RCC 7860 (cell line): Measurements from ENCODE around the gene NOL3.
"Not testable (repeated sequence)": the region's sequence is repeated elsewhere in the genome, so short reads cannot be mapped to it uniquely, and the experiment has no call there.

Source experiments
- DNase-seq: peaks from one replicate; pipeline ENCODE4 v3.0.0-alpha.2; 2015; ENCODE audit warnings: low spot score
- FAIRE-seq: peaks from 2 replicates; lab custom pipeline; 2012; peaks lifted over from hg19 to GRCh38; lab: Jason Lieb, UNC

Gene NOL3

GRCh38 chr16:67170168-67170948, at the start of gene NOL3:
Gene NOL3, plus strand, starts transcription at chr16:67170538.
- DNase-seq: peak; percentile 79
- no peak for FAIRE-seq

DNA sequence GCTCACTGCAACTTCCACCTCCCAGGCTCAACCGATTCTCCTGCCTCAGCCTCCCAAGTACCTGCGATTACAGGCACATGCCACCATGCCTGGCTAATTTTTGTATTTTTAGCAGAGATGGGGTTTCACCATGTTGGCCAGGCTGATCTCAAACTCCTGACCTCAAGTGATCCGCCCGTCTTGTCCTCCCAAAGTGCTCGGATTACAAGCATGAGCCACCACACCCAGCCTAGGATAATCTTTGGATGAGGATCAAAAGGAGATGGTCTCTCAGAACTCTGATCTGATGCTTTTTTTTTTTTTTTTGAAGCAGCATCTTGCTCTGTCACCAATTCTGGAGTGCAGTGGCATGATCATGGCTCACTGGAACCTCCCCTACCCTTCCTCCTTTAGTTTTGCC, 47.5 kb upstream of the NOL3 start:
- not testable (repeated sequence) for DNase-seq, FAIRE-seq

DNA sequence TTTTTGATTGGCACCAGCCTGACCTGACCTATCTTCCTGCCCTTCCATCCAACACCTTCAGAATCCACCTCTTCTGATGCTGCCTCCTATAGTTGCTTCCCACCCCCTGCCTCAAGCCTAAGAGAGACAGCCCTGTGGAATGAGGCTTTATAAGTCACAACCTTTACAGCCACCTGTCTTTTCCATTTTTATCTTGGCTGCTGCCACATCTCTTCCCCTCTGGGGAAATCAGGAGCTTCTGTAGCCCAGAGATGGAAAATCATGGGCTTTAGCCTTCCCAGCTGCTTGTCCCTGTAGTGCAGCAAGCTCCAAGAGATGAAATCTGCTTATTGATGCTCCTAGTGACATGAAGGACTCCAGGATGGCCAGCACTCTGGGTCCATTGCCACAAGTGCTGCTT, 41.9 kb upstream of the NOL3 start:
- no peak for DNase-seq
- FAIRE-seq: no peak

GRCh38 chr16:67128887-67129286, 41.5 kb upstream of the NOL3 start:
- FAIRE-seq (no peak), DNase-seq (no peak)

DNA sequence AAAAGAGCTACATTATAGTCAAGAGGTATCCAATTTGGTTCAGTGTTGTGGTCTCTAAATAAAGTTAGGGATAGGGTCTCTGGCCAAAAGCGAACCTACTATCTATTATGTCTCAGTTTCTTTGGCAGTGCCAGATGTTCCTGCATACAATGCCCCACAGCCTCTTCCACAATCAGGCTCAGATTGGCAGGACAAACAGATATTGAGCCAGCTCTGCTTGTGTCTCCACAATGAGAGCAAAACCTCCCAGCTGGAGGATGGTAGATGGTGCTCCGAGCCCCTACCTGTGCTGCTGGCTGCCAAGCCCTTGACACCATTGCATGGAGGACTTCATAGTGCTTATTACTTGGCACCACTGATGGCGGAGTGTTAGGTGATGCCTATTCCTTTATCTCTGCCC, 40.9 kb upstream of the NOL3 start:
- FAIRE-seq (no peak), DNase-seq (no peak)

DNA sequence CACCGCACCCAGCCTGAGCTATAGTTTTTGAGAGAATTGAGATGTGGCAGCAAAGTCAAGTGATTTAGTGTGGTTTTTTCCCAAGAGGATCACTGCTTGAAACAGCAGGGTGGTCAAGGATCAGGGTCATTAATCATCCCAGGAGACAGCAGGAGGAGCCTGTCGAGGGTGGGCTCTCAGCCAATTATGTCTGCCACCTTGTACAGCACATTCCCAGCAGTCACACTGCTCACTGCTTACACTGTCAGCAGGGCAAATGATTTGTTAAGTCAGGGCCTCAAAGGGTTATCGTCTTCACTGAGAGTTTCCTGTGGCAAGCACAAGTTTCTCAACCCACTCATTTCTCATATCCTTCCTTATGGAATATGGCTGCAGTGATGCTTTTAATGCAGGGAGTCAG, 32.7 kb upstream of the NOL3 start:
- DNase-seq (peak; percentile 64), FAIRE-seq (no peak)

DNA sequence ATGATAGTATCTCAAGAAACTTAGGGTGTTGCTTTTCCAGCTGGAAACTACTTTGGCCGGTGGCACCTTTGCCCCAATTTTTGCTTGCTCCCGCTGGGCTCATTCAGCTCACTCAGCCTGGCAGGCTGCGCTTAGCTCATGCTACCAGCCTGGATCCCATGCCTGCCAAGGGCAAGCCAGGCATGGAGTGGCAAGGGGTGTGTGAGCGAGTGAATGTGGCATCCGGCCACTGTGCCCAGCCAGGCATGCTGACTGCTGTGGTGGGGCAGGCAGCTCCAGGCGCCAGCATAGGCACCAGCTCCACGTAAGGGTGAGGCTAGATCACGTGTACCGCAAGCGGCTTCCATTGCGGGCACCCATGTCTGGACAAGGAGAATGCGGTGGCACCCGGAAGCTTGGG, 28.9 kb upstream of the NOL3 start:
- DNase-seq (no peak), FAIRE-seq (no peak)

DNA sequence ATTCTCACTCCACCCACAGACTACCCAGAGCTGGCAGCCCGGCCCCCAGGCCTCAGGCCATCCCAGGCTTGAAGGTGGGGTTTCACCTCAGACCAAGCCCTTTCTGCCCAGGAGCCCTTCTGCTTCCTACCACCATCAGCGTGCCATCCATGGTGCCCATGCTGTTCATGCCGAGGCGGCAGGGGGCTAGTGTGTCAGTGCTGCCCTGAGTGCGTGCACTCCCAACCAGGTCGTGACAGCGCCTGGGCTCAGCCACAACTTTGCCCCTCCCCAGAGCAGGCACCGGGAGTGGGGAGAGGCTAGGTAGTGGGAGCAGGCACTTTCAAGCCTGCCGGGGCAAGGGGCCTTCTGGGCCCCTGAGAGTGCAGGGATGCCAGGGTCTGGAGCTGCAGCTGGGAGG, 28.0 kb upstream of the NOL3 start:
- no peak for FAIRE-seq

DNA sequence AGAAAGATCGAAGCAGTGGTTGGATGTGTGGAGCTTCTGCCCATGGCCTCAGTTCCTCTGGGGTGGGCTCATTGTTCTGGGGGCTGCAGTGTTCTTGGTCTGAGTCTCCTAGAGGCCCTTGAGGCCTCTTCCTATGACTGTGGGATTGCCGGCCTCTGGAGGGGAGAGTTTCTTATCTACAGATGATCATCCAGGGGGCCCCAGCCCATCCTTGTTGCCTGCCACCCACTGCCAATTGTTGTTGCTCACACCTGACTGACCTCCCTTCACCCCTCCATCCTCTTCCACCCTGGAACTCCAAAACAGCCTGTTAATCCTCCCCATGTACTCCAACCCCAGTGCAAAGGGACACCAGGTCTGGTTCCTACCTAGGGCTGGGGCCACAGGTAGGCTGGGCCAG, 25.4 kb upstream of the NOL3 start:
- DNase-seq (no peak), FAIRE-seq (no peak)

More for the DNA sequence above, 28.0 kb upstream of the NOL3 start:
- no peak for DNase-seq

DNA sequence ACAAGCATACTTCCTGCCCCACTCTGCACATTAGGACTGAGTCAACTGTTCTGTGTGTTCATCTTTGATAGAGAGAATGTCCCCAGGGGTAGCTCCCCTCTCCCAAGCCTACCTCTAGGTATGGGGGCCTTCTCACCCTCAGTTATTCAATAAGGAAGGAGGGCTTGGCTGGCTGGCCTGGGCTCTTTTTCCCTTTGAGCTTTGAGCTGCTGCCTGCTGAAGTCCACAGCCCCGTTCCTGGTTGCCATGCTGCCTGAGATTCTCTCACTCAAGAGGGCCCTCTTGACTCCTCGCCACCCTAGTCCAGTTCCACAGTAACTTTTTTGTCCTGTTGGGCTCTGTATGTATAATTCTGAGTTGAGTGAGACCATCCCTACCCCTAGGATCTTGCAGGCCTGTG, 24.6 kb upstream of the NOL3 start:
- FAIRE-seq (no peak), DNase-seq (no peak)

GRCh38 chr16:67146523-67147357, 23.6 kb upstream of the NOL3 start:
- no peak for DNase-seq
- FAIRE-seq: no peak

DNA sequence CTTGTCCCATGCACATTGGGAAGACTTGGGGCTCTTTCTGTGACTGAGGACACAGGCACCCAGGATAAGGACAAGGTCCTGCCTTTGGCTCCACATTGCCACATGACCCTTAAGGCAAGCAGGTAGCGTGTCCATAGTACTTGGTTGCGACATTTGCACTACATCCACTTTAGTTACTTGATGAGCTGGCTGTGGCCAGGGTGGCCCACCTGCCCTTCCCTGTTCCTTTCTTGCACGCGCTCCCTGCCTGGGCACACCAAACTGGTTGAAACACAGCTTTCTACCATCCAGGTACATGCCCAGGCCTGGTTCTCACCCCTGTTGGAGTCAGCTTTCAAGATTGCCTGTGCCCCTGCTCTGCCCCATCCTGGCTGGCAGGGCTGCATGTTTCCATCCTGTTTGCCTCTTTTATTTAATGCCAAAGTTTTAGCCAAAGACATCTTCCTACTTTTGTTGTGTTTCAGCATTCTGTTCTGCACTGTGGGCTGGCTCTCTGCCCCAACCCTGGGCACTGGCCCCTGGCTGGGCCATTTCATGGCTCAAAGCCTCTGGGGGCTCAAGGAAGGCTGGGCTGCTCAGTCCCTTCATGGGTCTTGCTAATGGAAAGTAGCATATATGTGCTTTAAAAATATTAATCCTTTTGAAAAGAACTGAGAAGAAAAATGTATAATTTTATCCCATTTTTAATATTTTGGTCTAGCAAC, 22.7 kb upstream of the NOL3 start:
- FAIRE-seq (no peak), DNase-seq (no peak)

DNA sequence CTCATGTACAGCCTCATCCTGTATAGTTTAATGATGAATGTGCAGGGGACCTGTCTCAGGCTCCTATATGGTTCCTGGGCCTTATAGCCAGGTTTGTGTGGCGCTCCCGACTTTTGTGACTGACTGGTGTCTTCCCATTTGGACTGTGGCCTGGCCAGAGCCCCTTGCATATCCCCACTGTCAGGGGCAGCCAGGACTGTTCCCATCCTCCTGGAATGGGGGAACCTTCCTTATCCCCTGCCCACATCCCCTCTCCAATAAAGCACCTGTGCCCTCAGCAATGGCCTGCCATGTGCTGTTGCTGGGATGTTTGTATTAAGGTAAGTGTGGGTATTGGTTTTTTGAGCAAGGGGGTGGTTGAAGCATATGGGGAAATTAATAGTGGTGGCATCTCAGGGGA, 22.1 kb upstream of the NOL3 start:
- DNase-seq: no peak
- no peak for FAIRE-seq

GRCh38 chr16:67148656-67149275, 21.6 kb upstream of the NOL3 start:
- no peak for DNase-seq
- FAIRE-seq: no peak

- DNase-seq: no peak
- no peak for FAIRE-seq
Measured at GRCh38 chr16:67149276-67150046, 20.9 kb upstream of the NOL3 start.

DNA sequence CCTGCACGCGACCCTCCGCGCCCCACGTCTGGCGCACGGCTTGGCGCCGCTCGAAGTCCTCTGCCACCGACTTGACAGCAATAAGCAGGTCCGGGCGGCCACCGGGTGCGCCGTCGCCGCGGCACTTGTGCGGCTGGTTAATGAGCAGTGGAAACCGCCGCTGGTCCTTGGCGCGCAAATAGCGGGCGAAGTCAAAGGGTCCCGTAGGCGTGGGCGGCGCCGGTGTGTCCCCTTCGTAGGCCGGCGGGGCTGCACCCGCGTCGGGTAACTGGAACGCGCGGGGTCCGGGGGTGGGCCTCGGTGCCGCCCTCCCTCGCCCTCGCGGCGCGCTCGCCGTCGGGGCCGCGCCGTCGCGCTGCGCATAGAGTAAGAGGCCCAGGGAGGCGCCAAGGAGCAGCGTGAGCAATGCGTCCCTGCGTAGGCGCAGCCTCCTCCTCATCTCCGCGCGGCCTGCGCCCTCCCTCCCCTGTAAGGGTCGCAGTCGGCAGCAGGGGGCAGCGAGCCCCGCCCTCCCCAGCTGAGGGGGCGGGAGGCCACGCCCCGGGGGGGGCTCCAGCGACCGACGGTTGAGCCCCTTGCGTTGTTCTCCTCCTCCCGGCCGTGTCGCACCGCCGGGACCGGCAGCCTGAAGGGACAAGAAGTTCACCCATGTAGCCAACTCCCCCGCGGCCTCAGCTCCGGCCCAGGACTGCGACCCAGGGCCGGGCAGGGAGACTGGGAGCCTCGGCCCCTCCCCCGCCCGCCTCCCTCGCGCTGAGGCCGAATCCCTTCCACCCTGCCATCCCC, 20.1 kb upstream of the NOL3 start:
- FAIRE-seq: no peak
- DNase-seq: no peak

- no peak for DNase-seq
- no peak for FAIRE-seq
Measured at GRCh38 chr16:67150833-67151396, 19.4 kb upstream of the NOL3 start, which contains the start of gene B3GNT9. Gene B3GNT9, minus strand, starts transcription at chr16:67150998. Its CDS starts 513 bp downstream, at chr16:67150485.

- FAIRE-seq (no peak), DNase-seq (no peak)
Measured at GRCh38 chr16:67151431-67152097, 18.8 kb upstream of the NOL3 start.
